WTC11 (cell line): ENCODE results near the gene IFNGR2. TPM values are rescaled to one million over a fixed set of nuclear protein-coding genes. Genes with fewer than 3 reads are reported as not detected.

ENCODE experiments used
- ATAC-seq: fragments of 200-7000 bp; cut with Tn5 transposase; 2 replicates; pipeline ENCODE4 v1.10.0; 2021; ENCODE audit warnings: mild to moderate bottlenecking, moderate library complexity
- CTCF ChIA-PET: fragments of 300-600 bp; sonication (Branson Sonifier 250); formaldehyde crosslinking; loops from one replicate; lab custom pipeline; 2021; ENCODE audit warnings: antibody characterized with exemption; lab: Charles Lee
- POLR2A ChIA-PET: fragments of 350-600 bp; sonication (Branson Sonifier 250); formaldehyde crosslinking; loops from one replicate; lab custom pipeline; 2021; ENCODE audit warnings: antibody characterized with exemption; lab: Charles Lee
- DNase-seq: peaks from one replicate; pipeline ENCODE4 v3.0.0; 2021; ENCODE audit warnings: low spot score
- H3K27ac Mint-ChIP-seq: 2 replicates; pipeline ENCODE4 v1.8.0; 2021; ENCODE audit warnings: mixed read lengths
- H3K27me3 Mint-ChIP-seq: 2 replicates; pipeline ENCODE4 v1.8.0; 2021; ENCODE audit warnings: low read depth, mild to moderate bottlenecking, moderate library complexity, mixed read lengths
- H3K36me3 Mint-ChIP-seq: 2 replicates; pipeline ENCODE4 v1.8.0; 2021; ENCODE audit warnings: mixed read lengths
- H3K4me1 Mint-ChIP-seq: 2 replicates; pipeline ENCODE4 v1.8.0; 2022; ENCODE audit warnings: mixed read lengths
- H3K4me3 Mint-ChIP-seq: 2 replicates; pipeline ENCODE4 v1.8.0; 2021; ENCODE audit warnings: mild to moderate bottlenecking, moderate library complexity, mixed read lengths
- H3K9me3 Mint-ChIP-seq: 2 replicates; pipeline ENCODE4 v1.8.0; 2021; ENCODE audit warnings: mixed read lengths
- CREB1 ChIP-seq: sonication (generic); formaldehyde crosslinking; IDR thresholded peaks from 2 replicates; pipeline ENCODE4 v1.8.0; 2023; ENCODE audit warnings: mild to moderate bottlenecking, missing genetic modification reagents
- ETV6 ChIP-seq: sonication (generic); formaldehyde crosslinking; IDR thresholded peaks from 2 replicates; pipeline ENCODE4 v1.8.1; 2022; ENCODE audit warnings: mild to moderate bottlenecking, missing genetic modification reagents
- NFATC4 ChIP-seq: fragments of 250-450 bp; sonication (Bioruptor Pico); IDR thresholded peaks from 2 replicates; pipeline ENCODE4 v1.9.0; 2021; ENCODE audit warnings: mild to moderate bottlenecking
- NR2C2 ChIP-seq: sonication (generic); formaldehyde crosslinking; IDR thresholded peaks from 2 replicates; pipeline ENCODE4 v1.8.0; 2022; ENCODE audit warnings: mild to moderate bottlenecking, missing genetic modification reagents
- NR3C1 ChIP-seq: sonication (generic); formaldehyde crosslinking; conservative IDR thresholded peaks from 2 replicates; pipeline ENCODE4 v1.8.1; 2023; ENCODE audit warnings: low read depth, mild to moderate bottlenecking, missing genetic modification reagents
- TP53 ChIP-seq: sonication (generic); formaldehyde crosslinking; IDR thresholded peaks from 2 replicates; pipeline ENCODE4 v1.8.1; 2023; ENCODE audit warnings: mild to moderate bottlenecking, missing genetic modification reagents
- ZNF121 ChIP-seq: sonication (generic); formaldehyde crosslinking; IDR thresholded peaks from 2 replicates; pipeline ENCODE4 v1.8.0; 2023; ENCODE audit warnings: missing genetic modification reagents
- total RNA-seq: library from RNA; stranded (reverse); gene quantifications from 3 replicates; pipeline ENCODE4 v1.2.3, GENCODE V29; 2021
- TF ChIP-seq, protein P1 (sequence below): sonication (generic); formaldehyde crosslinking; IDR thresholded peaks from 2 replicates; pipeline ENCODE4 v1.8.1; 2022; ENCODE audit warnings: low read depth, missing genetic modification reagents, borderline replicate concordance
- TF ChIP-seq, protein P2 (sequence below): sonication (generic); formaldehyde crosslinking; IDR thresholded peaks from 2 replicates; pipeline ENCODE4 v1.8.0; 2022; ENCODE audit warnings: mild to moderate bottlenecking, missing genetic modification reagents
- TF ChIP-seq, protein P3 (sequence below): sonication (generic); formaldehyde crosslinking; IDR thresholded peaks from 2 replicates; pipeline ENCODE4 v1.8.0; 2022; ENCODE audit warnings: mild to moderate bottlenecking, missing genetic modification reagents
- TF ChIP-seq, protein P4 (sequence below): sonication (generic); formaldehyde crosslinking; IDR thresholded peaks from 2 replicates; pipeline ENCODE4 v1.8.1; 2022; ENCODE audit warnings: mild to moderate bottlenecking, moderate library complexity, missing genetic modification reagents
- TF ChIP-seq, protein P5 (sequence below): sonication (generic); formaldehyde crosslinking; IDR thresholded peaks from 2 replicates; pipeline ENCODE4 v1.8.1; 2022; ENCODE audit warnings: mild to moderate bottlenecking, missing genetic modification reagents, moderate library complexity, borderline replicate concordance
- TF ChIP-seq, protein P6 (sequence below): sonication (generic); formaldehyde crosslinking; IDR thresholded peaks from 2 replicates; pipeline ENCODE4 v1.8.0; 2022; ENCODE audit warnings: missing genetic modification reagents
- TF ChIP-seq, protein P7 (sequence below): sonication (generic); formaldehyde crosslinking; IDR thresholded peaks from 2 replicates; pipeline ENCODE4 v1.8.1; 2023; ENCODE audit warnings: mild to moderate bottlenecking, moderate library complexity, missing genetic modification reagents

IFNGR2 gene
- total RNA-seq, 1 experiment from 2014 or later: 34.1 TPM

DNA sequence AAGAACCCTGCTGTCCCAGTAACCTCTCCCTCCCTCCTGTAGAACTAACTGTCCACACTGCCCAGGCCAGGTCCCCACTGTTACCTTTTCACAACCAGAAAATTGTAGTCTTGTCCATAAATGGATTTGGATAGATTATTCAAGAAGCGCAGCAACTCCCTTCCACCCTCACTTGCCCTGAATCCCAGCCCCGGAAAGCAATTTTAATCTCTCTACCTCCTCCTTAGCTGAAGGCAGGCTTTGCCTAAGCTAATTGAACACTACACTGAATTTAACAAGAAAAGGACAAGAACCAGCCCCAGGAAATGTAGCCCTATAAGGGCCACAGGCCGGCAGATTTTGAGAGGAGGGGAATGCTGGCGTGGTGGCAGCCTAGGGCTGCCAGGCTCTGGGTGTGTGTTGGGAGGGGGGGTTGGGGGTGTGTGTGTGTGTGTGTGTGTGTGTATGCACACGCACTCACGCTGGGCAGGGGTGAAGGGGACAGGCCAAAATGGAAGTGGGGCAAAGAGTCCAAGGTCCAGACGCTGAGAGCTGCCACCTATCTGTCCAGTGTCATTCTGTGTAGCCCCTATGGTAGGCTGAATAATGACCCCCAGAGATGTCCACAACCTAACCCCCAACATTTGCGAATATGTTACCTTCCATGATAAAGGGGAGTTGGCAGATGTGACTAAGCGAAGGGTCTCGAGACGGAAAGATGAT is 10.8 kb upstream of the IFNGR2 start (continued):
- TF ChIP-seq, protein P1, sequence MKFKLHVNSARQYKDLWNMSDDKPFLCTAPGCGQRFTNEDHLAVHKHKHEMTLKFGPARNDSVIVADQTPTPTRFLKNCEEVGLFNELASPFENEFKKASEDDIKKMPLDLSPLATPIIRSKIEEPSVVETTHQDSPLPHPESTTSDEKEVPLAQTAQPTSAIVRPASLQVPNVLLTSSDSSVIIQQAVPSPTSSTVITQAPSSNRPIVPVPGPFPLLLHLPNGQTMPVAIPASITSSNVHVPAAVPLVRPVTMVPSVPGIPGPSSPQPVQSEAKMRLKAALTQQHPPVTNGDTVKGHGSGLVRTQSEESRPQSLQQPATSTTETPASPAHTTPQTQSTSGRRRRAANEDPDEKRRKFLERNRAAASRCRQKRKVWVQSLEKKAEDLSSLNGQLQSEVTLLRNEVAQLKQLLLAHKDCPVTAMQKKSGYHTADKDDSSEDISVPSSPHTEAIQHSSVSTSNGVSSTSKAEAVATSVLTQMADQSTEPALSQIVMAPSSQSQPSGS: no peak

DNA sequence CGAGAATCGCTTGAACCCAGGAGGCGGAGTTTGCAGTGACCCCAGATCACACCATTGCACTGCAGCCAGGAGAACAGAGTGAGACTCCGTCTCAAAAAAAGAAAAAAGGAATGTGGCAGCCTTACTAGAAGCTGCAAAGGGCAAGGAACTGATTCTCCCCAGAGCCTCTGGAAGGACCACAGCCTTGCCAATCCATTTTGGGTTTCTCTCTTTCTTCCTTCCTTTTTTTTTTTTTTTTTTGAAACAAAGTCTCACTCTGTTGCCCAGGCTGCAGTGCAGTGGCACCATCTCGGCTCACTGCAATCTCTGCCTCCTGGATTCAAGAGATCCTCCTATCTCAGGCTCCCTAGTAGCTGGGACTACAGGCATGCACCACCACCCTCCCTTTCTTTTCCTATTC is 9.9 kb upstream of the IFNGR2 start:
- ATAC-seq (no peak), DNase-seq (no peak)
- ChIA-PET CTCF (interaction anchor here (0.6 to 1.5 kb wide), 2 partner anchors 9 to 53 kb away, joined by 3 to 4 read pairs; no protein-coding TSS in a partner anchor), POLR2A (interaction anchor here (0.6 kb wide), 1 partner anchor 506 kb away, joined by 6 read pairs; no protein-coding TSS in a partner anchor)
- Mint-ChIP-seq H3K27ac (no peak overlapping the region), H3K36me3 (no peaks in the 10 kb centered on the region), H3K27me3 (no peaks in the 10 kb centered on the region), H3K9me3 (no peaks in the 10 kb centered on the region), H3K4me1 (peaks cover 7% of the 10 kb centered on the region), H3K4me3 (no peak overlapping the region)
- TF ChIP-seq, protein P2, sequence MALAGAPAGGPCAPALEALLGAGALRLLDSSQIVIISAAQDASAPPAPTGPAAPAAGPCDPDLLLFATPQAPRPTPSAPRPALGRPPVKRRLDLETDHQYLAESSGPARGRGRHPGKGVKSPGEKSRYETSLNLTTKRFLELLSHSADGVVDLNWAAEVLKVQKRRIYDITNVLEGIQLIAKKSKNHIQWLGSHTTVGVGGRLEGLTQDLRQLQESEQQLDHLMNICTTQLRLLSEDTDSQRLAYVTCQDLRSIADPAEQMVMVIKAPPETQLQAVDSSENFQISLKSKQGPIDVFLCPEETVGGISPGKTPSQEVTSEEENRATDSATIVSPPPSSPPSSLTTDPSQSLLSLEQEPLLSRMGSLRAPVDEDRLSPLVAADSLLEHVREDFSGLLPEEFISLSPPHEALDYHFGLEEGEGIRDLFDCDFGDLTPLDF (CRISPR knock-in tag): no peak
- TF ChIP-seq, protein P3, sequence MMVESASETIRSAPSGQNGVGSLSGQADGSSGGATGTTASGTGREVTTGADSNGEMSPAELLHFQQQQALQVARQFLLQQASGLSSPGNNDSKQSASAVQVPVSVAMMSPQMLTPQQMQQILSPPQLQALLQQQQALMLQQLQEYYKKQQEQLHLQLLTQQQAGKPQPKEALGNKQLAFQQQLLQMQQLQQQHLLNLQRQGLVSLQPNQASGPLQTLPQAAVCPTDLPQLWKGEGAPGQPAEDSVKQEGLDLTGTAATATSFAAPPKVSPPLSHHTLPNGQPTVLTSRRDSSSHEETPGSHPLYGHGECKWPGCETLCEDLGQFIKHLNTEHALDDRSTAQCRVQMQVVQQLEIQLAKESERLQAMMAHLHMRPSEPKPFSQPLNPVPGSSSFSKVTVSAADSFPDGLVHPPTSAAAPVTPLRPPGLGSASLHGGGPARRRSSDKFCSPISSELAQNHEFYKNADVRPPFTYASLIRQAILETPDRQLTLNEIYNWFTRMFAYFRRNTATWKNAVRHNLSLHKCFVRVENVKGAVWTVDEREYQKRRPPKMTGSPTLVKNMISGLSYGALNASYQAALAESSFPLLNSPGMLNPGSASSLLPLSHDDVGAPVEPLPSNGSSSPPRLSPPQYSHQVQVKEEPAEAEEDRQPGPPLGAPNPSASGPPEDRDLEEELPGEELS (CRISPR knock-in tag): no peak
- TF ChIP-seq CREB1: no peak
- TF ChIP-seq ETV6 (CRISPR knock-in tag): no peak
- TF ChIP-seq ZNF121: no peak
- no peak for TF ChIP-seq TP53 (CRISPR knock-in tag)
- TF ChIP-seq NR3C1 (CRISPR knock-in tag): no peak
- TF ChIP-seq, protein P4, sequence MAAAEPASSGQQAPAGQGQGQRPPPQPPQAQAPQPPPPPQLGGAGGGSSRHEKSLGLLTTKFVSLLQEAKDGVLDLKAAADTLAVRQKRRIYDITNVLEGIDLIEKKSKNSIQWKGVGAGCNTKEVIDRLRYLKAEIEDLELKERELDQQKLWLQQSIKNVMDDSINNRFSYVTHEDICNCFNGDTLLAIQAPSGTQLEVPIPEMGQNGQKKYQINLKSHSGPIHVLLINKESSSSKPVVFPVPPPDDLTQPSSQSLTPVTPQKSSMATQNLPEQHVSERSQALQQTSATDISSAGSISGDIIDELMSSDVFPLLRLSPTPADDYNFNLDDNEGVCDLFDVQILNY (CRISPR knock-in tag): no peak
- TF ChIP-seq, protein P5, sequence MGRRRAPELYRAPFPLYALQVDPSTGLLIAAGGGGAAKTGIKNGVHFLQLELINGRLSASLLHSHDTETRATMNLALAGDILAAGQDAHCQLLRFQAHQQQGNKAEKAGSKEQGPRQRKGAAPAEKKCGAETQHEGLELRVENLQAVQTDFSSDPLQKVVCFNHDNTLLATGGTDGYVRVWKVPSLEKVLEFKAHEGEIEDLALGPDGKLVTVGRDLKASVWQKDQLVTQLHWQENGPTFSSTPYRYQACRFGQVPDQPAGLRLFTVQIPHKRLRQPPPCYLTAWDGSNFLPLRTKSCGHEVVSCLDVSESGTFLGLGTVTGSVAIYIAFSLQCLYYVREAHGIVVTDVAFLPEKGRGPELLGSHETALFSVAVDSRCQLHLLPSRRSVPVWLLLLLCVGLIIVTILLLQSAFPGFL (CRISPR knock-in tag): no peak
- TF ChIP-seq, protein P6, sequence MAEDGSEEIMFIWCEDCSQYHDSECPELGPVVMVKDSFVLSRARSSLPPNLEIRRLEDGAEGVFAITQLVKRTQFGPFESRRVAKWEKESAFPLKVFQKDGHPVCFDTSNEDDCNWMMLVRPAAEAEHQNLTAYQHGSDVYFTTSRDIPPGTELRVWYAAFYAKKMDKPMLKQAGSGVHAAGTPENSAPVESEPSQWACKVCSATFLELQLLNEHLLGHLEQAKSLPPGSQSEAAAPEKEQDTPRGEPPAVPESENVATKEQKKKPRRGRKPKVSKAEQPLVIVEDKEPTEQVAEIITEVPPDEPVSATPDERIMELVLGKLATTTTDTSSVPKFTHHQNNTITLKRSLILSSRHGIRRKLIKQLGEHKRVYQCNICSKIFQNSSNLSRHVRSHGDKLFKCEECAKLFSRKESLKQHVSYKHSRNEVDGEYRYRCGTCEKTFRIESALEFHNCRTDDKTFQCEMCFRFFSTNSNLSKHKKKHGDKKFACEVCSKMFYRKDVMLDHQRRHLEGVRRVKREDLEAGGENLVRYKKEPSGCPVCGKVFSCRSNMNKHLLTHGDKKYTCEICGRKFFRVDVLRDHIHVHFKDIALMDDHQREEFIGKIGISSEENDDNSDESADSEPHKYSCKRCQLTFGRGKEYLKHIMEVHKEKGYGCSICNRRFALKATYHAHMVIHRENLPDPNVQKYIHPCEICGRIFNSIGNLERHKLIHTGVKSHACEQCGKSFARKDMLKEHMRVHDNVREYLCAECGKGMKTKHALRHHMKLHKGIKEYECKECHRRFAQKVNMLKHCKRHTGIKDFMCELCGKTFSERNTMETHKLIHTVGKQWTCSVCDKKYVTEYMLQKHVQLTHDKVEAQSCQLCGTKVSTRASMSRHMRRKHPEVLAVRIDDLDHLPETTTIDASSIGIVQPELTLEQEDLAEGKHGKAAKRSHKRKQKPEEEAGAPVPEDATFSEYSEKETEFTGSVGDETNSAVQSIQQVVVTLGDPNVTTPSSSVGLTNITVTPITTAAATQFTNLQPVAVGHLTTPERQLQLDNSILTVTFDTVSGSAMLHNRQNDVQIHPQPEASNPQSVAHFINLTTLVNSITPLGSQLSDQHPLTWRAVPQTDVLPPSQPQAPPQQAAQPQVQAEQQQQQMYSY (CRISPR knock-in tag): no peak
- TF ChIP-seq NR2C2 (CRISPR knock-in tag): no peak
- TF ChIP-seq, protein P7, sequence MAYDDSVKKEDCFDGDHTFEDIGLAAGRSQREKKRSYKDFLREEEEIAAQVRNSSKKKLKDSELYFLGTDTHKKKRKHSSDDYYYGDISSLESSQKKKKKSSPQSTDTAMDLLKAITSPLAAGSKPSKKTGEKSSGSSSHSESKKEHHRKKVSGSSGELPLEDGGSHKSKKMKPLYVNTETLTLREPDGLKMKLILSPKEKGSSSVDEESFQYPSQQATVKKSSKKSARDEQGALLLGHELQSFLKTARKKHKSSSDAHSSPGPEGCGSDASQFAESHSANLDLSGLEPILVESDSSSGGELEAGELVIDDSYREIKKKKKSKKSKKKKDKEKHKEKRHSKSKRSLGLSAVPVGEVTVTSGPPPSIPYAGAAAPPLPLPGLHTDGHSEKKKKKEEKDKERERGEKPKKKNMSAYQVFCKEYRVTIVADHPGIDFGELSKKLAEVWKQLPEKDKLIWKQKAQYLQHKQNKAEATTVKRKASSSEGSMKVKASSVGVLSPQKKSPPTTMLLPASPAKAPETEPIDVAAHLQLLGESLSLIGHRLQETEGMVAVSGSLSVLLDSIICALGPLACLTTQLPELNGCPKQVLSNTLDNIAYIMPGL (CRISPR knock-in tag): no peak
- TF ChIP-seq NFATC4 (CRISPR knock-in tag): no peak
